GM19043 (cell line): ENCODE data around the gene SPDYE18.
"Not testable (repeated sequence)": the region's sequence is repeated elsewhere in the genome, so short reads cannot be mapped to it uniquely, and the experiment has no call there.

ENCODE experiments used
- ATAC-seq: cut with Tn5 transposase; IDR thresholded peaks from one replicate; pipeline ENCODE4 v1.9.1; 2021; ENCODE audit warnings: low read depth; ENCODE audit not compliant: unreplicated experiment

Gene SPDYE18, protein sequence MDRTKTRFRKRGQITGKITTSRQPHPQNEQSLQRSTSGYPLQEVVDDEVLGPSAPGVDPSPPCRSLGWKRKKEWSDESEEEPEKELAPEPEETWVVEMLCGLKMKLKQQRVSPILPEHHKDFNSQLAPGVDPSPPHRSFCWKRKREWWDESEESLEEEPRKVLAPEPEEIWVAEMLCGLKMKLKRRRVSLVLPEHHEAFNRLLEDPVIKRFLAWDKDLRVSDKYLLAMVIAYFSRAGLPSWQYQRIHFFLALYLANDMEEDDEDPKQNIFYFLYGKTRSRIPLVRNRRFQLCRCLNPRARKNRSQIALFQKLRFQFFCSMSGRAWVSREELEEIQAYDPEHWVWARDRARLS

DNA sequence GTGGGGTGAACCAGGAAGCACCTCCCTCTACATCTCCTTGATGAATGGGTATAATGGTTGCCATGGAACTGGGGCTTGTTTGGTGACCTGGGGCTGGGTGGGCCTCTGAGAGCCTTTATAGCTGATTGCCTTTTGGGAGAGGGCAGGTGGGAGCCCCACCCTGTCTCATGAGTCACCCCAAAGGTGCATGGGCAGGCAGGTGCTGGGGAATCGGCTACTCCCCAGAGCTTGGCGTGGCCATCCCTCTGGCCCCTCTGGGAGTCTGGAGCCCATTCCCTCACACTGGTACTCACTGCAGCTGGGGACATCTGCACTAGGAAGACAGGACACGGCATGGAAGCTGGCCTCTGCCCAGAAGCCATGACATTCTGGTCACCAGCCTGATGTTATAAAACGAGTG is at the start of gene SPDYE18:
Gene SPDYE18, minus strand, starts transcription at position 2 of the 400 bp plus-strand sequence. CDS start 2,046 bp downstream, outside the sequence.
- ATAC-seq: not testable (repeated sequence)

GRCh38 chr7:77108362-77108761 is 46.0 kb upstream of the SPDYE18 start:
- ATAC-seq: not testable (repeated sequence)

- not testable (repeated sequence) for ATAC-seq
These were observed 45.3 kb upstream of the SPDYE18 start for GRCh38 chr7:77107659-77108058.

- not testable (repeated sequence) for ATAC-seq
These were observed 43.5 kb upstream of the SPDYE18 start for GRCh38 chr7:77105904-77106303.

DNA sequence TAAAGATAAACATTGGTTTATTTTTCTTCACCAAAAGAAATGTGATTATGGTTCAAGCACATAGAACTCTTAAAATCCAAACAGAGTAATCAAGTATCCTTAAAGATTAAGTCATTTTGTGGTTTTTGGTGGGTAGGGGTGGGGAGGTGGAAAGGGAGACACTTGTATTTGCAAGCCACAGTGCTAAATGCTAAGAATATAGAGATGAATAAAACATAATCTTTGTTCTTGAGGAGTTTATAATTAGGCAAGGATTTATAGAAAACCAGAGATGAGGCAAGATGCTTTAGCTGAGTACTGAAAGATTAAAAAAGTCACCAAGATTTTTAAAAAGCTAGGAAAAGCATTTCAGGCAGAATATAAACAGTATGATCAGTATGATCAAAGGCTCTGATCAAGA is 40.3 kb upstream of the SPDYE18 start:
- not testable (repeated sequence) for ATAC-seq

DNA sequence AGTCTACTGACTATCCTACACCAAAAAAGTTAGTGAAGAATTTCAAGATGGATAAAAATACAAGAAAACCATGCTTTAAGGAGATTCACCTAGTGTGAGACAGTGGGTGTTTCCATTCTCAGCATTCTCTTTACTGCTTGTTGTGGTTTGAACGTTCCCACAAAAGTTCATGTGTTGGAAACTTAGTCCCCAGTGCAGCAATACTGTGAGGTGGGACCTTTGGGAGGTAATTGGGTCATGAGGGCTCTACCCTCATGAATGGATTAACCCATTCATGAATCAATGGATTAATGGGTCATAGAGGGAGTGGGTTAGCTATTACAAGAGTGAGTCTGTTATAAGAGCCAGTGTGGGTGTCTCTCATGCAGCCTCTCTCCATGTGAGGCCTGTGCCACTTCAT is 38.8 kb upstream of the SPDYE18 start:
- not testable (repeated sequence) for ATAC-seq

DNA sequence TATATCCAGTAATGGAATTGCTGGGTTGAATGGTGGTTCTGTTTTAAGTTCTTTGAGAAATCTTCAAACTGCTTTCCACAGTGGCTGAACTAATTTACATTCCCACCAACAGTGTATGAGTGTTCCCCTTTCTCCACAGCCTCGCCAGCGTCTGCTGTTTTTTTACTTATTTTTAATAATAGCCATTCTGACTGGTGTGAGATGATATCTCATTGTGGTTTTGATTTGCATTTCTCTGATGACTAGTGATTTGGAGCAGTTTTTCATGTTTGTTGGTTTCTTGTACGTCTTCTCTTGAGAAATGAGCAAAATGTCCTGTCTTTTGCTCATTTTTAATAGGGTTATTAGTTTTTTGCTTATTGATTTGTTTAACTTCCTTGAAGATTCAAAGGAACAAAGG is 38.1 kb upstream of the SPDYE18 start:
- not testable (repeated sequence) for ATAC-seq

DNA sequence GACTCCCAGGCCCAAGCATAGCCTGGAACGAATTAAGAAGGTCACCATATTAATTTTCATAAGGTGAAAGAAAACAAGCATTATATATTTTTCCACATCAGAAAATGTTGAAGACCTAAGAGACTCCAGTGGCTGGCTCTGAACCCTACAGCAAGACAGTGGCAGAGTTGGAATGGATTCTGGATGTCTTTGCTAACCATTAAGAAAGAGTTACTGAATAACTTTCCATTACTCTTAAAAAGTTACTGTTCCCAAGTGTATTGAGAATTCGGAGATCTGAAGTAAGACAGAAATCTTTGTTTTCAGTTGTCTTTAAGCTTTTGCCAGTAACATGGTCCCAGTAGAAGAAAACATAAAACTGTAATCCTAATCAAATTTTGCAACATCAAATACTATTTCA is 29.9 kb upstream of the SPDYE18 start:
- ATAC-seq: not testable (repeated sequence)

- ATAC-seq: not testable (repeated sequence)
These were observed 19.8 kb upstream of the SPDYE18 start for GRCh38 chr7:77082192-77082591.

GRCh38 chr7:77080236-77080635 is 17.9 kb upstream of the SPDYE18 start:
- not testable (repeated sequence) for ATAC-seq

DNA sequence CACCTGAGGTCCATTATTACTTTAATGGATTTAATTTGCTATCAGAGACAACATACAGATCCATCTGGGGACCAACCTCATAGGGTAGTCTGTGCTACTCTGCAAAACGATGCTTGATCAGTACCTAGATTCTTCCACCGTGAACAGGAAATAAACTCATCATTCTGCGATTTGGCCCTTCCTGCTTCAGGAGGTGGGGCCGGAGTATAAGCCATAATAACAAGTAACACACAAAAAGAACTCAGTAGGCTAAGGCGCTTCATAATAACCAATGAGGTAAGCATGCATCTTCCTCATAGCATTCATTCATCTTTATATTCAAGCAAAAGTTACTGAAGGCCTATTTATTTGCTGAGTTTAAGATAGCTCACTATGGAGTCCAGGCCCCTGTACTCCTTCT is 17.3 kb upstream of the SPDYE18 start:
- not testable (repeated sequence) for ATAC-seq

DNA sequence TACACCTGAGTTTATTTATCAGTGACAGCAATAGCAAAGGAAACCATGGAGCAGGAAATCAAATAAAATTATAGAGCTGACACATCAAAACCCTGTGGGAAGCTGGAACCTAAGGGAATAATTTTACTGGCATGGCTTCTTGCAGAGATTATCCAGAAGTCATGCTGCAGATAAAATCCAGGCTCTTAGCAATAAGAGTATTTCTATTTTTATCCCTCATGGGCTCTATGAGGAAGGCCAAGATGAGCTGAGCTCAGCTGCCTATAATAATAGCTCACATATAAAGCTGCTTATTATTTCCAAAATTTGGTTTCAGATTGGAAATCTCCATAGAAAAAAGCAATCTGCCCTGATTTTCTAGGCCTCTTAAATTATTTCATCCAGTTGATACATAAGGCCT is 16.8 kb upstream of the SPDYE18 start:
- not testable (repeated sequence) for ATAC-seq

DNA sequence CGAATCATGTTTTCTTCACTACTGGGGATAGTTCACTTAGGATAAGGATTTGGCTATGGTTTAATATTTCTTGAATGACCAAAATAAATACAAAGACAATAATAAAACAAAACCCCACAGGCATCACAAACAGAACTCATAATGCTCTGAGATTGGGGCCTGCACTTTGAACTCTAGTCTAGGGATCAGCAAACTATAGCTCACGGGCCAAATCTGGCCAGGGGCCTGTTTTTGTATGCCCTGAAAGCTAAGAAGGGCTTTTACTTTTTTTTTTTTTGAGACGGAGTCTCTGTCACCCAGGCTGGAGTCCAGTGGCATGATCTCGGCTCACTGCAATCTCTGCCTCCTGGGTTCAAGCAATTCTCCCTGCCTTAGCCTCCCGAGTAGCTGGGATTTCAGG is 14.7 kb upstream of the SPDYE18 start:
- ATAC-seq: not testable (repeated sequence)

DNA sequence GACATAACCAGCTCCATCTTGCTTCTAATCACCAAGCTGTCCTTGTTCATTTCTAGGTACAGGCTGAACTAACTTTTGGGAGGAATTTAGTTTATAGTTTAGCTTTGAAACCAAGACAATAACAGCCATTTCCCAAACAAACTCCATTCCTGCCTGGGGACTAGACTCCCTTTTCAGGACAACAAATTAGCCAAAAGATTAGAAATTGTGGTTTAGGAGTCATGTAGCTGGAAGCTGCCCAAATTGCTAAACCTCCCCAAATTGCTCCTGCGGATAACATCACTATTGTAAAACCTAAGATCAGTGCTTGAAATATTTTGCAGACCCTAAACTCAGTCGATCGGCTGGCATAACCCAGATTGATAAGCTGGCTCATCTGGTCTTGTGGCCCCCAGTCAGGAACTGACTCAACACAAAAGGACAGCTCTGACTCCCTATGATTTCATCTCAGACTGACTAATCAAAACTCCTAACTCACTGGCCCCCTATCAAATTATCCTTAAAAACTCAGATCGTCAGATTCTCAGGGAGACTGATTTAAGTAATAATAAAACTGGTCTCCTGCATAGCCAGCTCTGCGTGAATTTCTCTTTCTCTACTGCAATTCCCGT is 12.5 kb upstream of the SPDYE18 start:
- ATAC-seq: not testable (repeated sequence)

GRCh38 chr7:77071108-77071507 is 8.8 kb upstream of the SPDYE18 start:
- ATAC-seq: not testable (repeated sequence)

GRCh38 chr7:77065869-77066268 is 3.5 kb upstream of the SPDYE18 start:
- ATAC-seq: not testable (repeated sequence)

DNA sequence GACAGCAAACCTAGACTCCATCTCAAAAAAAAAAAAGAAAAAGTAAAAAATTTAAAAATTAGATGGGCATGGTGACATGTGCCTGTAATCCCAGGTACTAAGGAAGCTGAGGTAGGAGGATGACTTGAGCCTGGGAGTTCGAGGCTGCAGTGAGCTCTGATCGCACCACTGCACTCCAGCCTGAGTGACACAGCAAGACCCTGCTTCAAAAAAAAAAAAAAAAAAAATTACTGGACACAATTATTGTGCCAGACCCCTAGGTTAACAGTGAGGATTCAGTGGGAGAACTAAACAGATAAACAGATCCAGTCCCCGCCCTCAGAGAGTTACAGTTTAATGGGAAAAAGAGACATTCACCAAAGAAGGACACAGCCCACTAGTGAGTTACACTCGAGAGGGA is 1.4 kb upstream of the SPDYE18 start:
- not testable (repeated sequence) for ATAC-seq

- ATAC-seq: not testable (repeated sequence)
These were observed 30.1 kb downstream of the SPDYE18 start, which contains the start of gene SPDYE17 for GRCh38 chr7:77032261-77032660. SPDYE17 (minus strand) TSS chr7:77032361; CDS start chr7:77030570, 1,791 bp downstream.

DNA sequence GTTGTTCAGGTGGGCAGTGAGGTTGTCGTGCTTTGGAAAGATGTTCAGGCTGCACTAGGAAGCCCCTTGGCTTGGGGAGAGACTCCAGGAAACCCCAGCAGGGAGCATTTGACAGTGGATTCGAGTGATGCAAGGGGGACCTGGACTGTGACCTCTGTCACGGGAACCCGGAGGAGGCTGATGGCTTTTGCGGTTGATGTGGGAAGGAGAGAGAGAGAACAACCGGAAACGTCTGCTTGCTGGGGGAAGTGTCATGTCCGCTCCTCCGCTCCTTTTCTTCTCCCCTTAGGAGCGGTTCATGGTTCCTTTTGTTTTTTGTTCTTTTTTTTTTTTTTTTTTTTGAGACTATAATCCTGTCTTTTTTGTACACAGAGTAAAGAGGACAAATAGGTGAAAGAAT is 36.0 kb downstream of the SPDYE18 start:
- not testable (repeated sequence) for ATAC-seq

- ATAC-seq: not testable (repeated sequence)
These were observed 52.2 kb downstream of the SPDYE18 start for GRCh38 chr7:77010074-77010680.

- not testable (repeated sequence) for ATAC-seq
These were observed 54.4 kb downstream of the SPDYE18 start for GRCh38 chr7:77008000-77008399.
